Measurements from ENCODE around the gene MMGT1.
"Not testable (repeated sequence)": the region's sequence is repeated elsewhere in the genome, so short reads cannot be mapped to it uniquely, and the experiment has no call there.

Gene MMGT1

DNA sequence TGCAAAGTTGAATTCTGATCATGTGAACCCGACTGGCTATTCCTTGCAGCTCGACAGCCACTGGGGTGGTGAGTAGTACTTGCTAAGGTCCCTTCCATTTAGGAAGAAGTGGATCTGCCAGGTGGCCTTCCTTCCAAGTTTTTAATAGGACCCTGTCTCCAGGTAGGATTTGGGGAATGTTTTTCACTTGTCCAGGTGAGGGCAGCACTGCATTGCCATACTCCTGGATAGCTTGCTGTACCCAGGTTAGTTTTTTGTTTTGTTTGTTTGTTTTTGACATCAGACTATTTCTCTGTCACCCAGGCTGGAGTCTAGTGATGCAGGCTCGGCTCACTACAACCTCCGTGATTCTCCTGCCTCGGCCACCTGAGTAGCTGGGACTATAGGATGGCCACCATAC is 50.4 kb downstream of the MMGT1 start:
- Histone ChIP-seq H3K9ac (ENCODE audit: low read length) (no peak overlapping the region), H3K27me3 (replicated peaks; ENCODE audit: control insufficient read depth, insufficient read depth, low read length) (peaks cover 22% of the 10 kb centered on the region), H3K4me1 (ENCODE audit: control insufficient read depth, insufficient read depth, low read length) (no peaks in the 10 kb centered on the region), H3K36me3 (ENCODE audit: control insufficient read depth, insufficient read depth, low read length, severe bottlenecking) (no peaks in the 10 kb centered on the region), H3K9me3 (ENCODE audit: control insufficient read depth, low read length) (no peaks in the 10 kb centered on the region), H3K4me3 (ENCODE audit: low read length) (no peak overlapping the region)
- DNase-seq (ENCODE audit: low read depth): no peak

DNA sequence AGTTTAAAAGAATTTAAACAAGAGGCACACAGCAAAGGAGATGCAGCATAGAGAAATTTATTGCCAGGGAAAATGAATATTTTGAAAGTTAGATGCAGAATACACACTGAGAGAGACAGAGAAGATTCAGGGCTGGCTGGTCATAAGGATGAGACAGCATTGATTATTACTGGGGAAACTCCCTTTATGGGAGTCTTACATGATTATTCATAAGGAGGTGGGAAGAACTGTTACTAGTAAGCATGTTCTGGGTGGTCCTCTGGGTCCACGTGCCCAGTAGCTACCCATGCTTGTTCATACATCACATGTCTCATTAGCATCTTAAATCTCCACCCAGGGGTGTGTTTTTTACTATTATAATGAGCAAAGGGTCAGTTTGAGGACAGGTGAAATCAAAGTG is 53.3 kb downstream of the MMGT1 start:
- not testable (repeated sequence) for H3K4me1 ChIP-seq (ENCODE audit: control insufficient read depth, insufficient read depth, low read length); H3K4me3 ChIP-seq (ENCODE audit: low read length); H3K36me3 ChIP-seq (ENCODE audit: control insufficient read depth, insufficient read depth, low read length, severe bottlenecking); H3K9ac ChIP-seq (ENCODE audit: low read length); H3K9me3 ChIP-seq (ENCODE audit: control insufficient read depth, low read length); DNase-seq (ENCODE audit: low read depth)
- peaks cover 41% of the 10 kb centered on the region for H3K27me3 ChIP-seq (replicated peaks; ENCODE audit: control insufficient read depth, insufficient read depth, low read length)

GRCh38 chrX:135914404-135914803 is 59.4 kb downstream of the MMGT1 start:
- Histone ChIP-seq H3K4me3 (ENCODE audit: low read length) (no peak overlapping the region), H3K9ac (ENCODE audit: low read length) (no peak overlapping the region)

More at GRCh38 chrX:135914404-135914803, 59.4 kb downstream of the MMGT1 start:
- H3K36me3 ChIP-seq (ENCODE audit: control insufficient read depth, insufficient read depth, low read length, severe bottlenecking): no peaks in the 10 kb centered on the region
- H3K4me1 ChIP-seq (ENCODE audit: control insufficient read depth, insufficient read depth, low read length): no peaks in the 10 kb centered on the region
- peaks cover 50% of the 10 kb centered on the region for H3K27me3 ChIP-seq (replicated peaks; ENCODE audit: control insufficient read depth, insufficient read depth, low read length)
- DNase-seq (ENCODE audit: low read depth): no peak
- H3K9me3 ChIP-seq (ENCODE audit: control insufficient read depth, low read length): peaks cover 18% of the 10 kb centered on the region
